Body of pancreas (tissue), 4 donors: Measurements from ENCODE around the gene ARHGAP24. TPM values are rescaled to one million over a fixed set of nuclear protein-coding genes. Genes with fewer than 3 reads are reported as not detected.
"Not testable (repeated sequence)": the region's sequence is repeated elsewhere in the genome, so short reads cannot be mapped to it uniquely, and the experiment has no call there.

Experiments used
- ATAC-seq: fragments of 150-250 bp; one replicate; pipeline ENCODE4 v1.9.1; 2016
- DNase-seq, 4 donors: peaks; one replicate each; pipeline ENCODE4 v3.0.0-alpha.2; 2019
- H3K27ac ChIP-seq, 4 donors: fragments of 200-600 bp; sonication (generic); 1 replicate in 3 of 4; 2 replicates in 1 of 4; pipeline versions ENCODE4 v1.5.1 to v1.6.1; 2016 to 2019; ENCODE audit warnings: mild to moderate bottlenecking in 1 of 4, mixed read lengths in 1 of 4, moderate library complexity in 1 of 4
- H3K27me3 ChIP-seq, 2 donors: fragments of 200-600 bp; sonication (generic); one replicate each; pipeline ENCODE4 v1.6.0; 2016; ENCODE audit warnings: mild to moderate bottlenecking in 1 of 2
- H3K36me3 ChIP-seq, 2 donors: fragments of 200-600 bp; sonication (generic); replicated peaks in 1 of 2; 2 replicates each; pipeline ENCODE4 v1.5.1; 2016; ENCODE audit warnings: low read depth in 2 of 2; ENCODE audit not compliant: insufficient read depth in 1 of 2
- H3K4me1 ChIP-seq: fragments of 200-600 bp; sonication (generic); one replicate; pipeline ENCODE4 v1.6.0; 2016
- H3K4me3 ChIP-seq, 2 donors: fragments of 200-600 bp; sonication (generic); 1 replicate in 1 of 2; 2 replicates in 1 of 2; pipeline ENCODE4 v1.5.1; 2016 to 2019
- H3K9me3 ChIP-seq, 3 donors: fragments of 200-600 bp; sonication (generic); 1 replicate in 2 of 3; 2 replicates in 1 of 3; pipeline ENCODE4 v1.5.1; 2016
- POLR2A ChIP-seq, 3 donors: fragments of 450-650 bp; IDR thresholded peaks; one replicate each; pipeline ENCODE4 v1.6.1; 2016; ENCODE audit warnings: antibody characterized with exemption in 3 of 3, mild to moderate bottlenecking in 2 of 3
- WGBS, 2 donors: methylation state at CpG; one replicate each; pipeline ENCODE4 v1.1.5; 2017; 5-methylcytosine and 5-hydroxymethylcytosine counted together
- intact Hi-C: fragments of 100-400 bp; cut with DNase I; formaldehyde crosslinking; loops from one replicate; pipeline ENCODE4 v1.15.1; 2023
- total RNA-seq, 2 donors: library from RNA; depleted of rRNA; stranded (reverse); fragments of >200 nt; gene quantifications; one replicate each; pipeline ENCODE4 v1.1.0, GENCODE V29; 2016
- TF ChIP-seq, protein P1 (sequence below), 7 experiments: fragments of 450-650 bp in 4 of 7; fragments of 200-600 bp in 3 of 7; sonication (generic) in 3 of 7; IDR thresholded peaks; one replicate each; pipeline ENCODE4 v1.5.1; 2016 to 2019; ENCODE audit warnings: antibody characterized with exemption in 7 of 7

The ARHGAP24 gene
- total RNA-seq, 2 donors from 2014 or later: 43.3 to 113 TPM

DNA sequence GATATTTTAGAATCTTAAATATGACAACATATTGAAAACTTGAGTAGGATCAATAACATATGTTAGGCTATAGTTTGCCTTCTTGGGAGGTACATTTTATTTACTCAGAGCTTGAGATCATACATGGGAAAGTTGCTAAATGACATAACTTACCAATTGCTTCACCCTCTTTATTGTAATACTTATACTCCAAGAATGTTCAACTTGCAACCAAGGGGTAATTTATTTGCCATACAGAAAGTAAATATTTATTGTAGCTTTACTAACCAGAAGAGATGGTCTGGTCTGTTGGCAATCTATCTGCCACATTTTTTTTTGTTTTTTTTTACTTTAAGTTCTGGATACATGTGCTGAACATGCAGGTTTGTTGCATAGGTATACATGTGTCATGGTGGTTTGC is 426.6 kb downstream of the ARHGAP24 start:
- no peaks in the 10 kb centered on the region for H3K27me3 ChIP-seq
- H3K36me3 ChIP-seq: no peaks in the 10 kb centered on the region
- DNase-seq (no peak), ATAC-seq (no peak)
- TF ChIP-seq POLR2A (IDR thresholded peaks at IDR 0.05): no peak
- TF ChIP-seq, protein P1, sequence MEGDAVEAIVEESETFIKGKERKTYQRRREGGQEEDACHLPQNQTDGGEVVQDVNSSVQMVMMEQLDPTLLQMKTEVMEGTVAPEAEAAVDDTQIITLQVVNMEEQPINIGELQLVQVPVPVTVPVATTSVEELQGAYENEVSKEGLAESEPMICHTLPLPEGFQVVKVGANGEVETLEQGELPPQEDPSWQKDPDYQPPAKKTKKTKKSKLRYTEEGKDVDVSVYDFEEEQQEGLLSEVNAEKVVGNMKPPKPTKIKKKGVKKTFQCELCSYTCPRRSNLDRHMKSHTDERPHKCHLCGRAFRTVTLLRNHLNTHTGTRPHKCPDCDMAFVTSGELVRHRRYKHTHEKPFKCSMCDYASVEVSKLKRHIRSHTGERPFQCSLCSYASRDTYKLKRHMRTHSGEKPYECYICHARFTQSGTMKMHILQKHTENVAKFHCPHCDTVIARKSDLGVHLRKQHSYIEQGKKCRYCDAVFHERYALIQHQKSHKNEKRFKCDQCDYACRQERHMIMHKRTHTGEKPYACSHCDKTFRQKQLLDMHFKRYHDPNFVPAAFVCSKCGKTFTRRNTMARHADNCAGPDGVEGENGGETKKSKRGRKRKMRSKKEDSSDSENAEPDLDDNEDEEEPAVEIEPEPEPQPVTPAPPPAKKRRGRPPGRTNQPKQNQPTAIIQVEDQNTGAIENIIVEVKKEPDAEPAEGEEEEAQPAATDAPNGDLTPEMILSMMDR (IDR thresholded peaks at IDR 0.05): no peak
- intact Hi-C loops: no loop called here
- H3K4me1 ChIP-seq: peaks cover 22% of the 10 kb centered on the region
- no peak overlapping the region for H3K4me3 ChIP-seq
- no peaks in the 10 kb centered on the region for H3K9me3 ChIP-seq
- H3K27ac ChIP-seq: no peak overlapping the region

DNA sequence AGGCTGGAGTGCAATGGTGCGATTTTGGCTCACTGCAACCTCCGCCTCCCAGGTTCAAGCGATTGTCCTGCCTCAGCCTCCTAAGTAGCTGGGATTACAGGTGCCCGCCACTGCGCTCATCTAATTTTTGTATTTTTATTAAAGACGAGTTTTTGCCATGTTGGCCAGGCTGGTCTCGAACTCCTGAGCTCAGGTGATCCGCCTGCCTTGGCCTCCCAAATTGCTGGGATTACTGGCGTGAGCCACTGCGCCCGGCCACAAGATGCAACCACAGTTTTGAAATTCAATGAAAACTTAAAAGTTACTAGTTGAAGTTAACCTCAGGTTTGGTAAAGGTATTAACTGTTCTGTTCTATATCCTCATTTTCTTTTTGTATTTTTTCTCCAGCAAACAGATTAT is 427.7 kb downstream of the ARHGAP24 start:
- intact Hi-C loops, H3K36me3 ChIP-seq, H3K27ac ChIP-seq, DNase-seq, H3K4me3 ChIP-seq, H3K27me3 ChIP-seq, ATAC-seq, H3K9me3 ChIP-seq: not testable (repeated sequence)
- H3K4me1 ChIP-seq: peaks cover 22% of the 10 kb centered on the region
- 96 to 98% methylated on average over 11 of the region's 11 CpGs for WGBS, 2 donors

DNA sequence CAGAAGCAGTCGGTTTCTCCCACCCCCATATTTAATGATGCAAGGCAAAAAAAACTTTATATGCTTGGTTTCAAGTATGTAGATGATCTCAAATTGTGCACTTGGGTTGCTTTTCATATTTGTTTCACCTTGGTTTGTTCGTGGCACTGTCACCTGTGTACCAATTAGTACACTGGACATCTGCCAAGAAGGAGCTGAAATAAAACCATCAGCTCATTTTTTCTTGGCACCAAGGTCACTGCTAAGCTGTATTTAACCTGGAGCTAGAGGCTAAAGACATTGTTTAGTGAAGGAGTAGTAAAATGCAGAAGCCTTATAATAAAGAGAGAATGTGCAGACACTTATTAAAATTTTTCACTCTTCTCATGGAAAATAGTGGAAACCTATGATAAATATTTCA is 430.8 kb downstream of the ARHGAP24 start:
- H3K27me3 ChIP-seq: no peaks in the 10 kb centered on the region
- peak in 1 of 4 donors; percentile 12 for DNase-seq
- no peak for ATAC-seq
- H3K4me1 ChIP-seq: peaks cover 32% of the 10 kb centered on the region
- H3K9me3 ChIP-seq: no peaks in the 10 kb centered on the region
- 29 to 50% methylated on average over 2 of the region's 2 CpGs for WGBS, 2 donors
- no peak overlapping the region for H3K4me3 ChIP-seq
- H3K36me3 ChIP-seq: no peaks in the 10 kb centered on the region
- TF ChIP-seq POLR2A (IDR thresholded peaks at IDR 0.05): no peak
- TF ChIP-seq, protein P1 (IDR thresholded peaks at IDR 0.05): no peak
- no peak overlapping the region for H3K27ac ChIP-seq
- intact Hi-C loops: no loop called here

DNA sequence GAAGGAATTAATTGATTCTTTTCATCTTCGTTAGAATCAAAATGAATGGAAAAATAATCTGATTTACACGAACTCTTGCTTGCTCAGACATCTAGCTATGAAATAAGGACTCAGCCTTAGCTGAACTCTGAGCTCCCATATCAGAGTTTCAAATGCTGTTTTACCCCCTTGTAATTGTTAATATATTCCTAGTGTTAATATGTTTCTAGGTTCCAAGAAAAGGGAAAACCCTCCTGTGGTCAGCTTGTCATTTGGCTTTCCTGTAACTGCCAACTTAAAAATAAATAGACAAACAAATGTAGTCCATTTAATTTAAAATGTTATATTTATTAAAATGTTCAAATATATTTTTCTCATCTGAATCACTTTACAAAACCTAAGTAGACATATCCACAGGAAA is 432.1 kb downstream of the ARHGAP24 start:
- Histone ChIP-seq H3K4me1 (peaks cover 32% of the 10 kb centered on the region), H3K36me3 (no peaks in the 10 kb centered on the region), H3K27me3 (no peaks in the 10 kb centered on the region), H3K27ac (no peak overlapping the region), H3K9me3 (no peaks in the 10 kb centered on the region), H3K4me3 (no peak overlapping the region)
- 69 to 78% methylated on average over 2 of the region's 2 CpGs for WGBS, 2 donors
- ATAC-seq (no peak), DNase-seq (no peak)
- no peak for TF ChIP-seq POLR2A (IDR thresholded peaks at IDR 0.05)
- TF ChIP-seq, protein P1 (IDR thresholded peaks at IDR 0.05): no peak
- intact Hi-C loops: no loop called here

DNA sequence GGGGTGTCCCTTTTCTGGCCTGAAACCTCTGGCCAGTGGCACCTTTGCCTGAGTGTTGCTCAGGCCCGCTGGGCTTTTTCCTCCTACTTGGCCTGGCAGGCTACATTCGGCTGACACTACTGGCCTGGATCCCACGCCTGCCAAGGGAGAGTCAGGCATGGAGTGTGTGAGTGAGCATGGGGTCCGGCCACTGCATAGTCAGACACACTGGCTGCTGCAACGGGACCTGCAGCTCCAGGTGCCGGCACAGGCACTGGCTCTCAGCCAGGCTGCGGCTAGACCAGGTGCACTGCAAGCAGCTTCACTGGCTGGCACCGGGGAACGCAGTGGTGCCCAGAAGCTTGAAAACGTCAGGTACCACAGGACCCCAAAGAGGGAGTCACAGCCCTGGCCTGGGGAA is 434.9 kb downstream of the ARHGAP24 start:
- peak overlapping the region in 3 of 4 donors; percentile 1 to 32 (median 3) for H3K27ac ChIP-seq
- intact Hi-C loops: no loop called here
- DNase-seq: peak; percentile 57 to 83 (median 72)
- no peak for TF ChIP-seq POLR2A (IDR thresholded peaks at IDR 0.05)
- TF ChIP-seq, protein P1 (IDR thresholded peaks at IDR 0.05): peak in 1 of 7 experiments; percentile 3
- H3K4me1 ChIP-seq: peaks cover 48% of the 10 kb centered on the region
- peak; percentile 74 for ATAC-seq
- H3K36me3 ChIP-seq: no peaks in the 10 kb centered on the region
- WGBS, 2 donors: 20 to 27% methylated on average over 3 to 10 of the region's 10 CpGs
- no peak overlapping the region for H3K4me3 ChIP-seq
- H3K9me3 ChIP-seq: no peaks in the 10 kb centered on the region
- no peaks in the 10 kb centered on the region for H3K27me3 ChIP-seq
